B cell (primary cell): ENCODE measurements around the gene NFIC. TPM values are rescaled to one million over a fixed set of nuclear protein-coding genes. Genes with fewer than 3 reads are reported as not detected.

Source experiments
- ATAC-seq: fragments of 200-7000 bp; cut with Tn5 transposase; one replicate; pipeline ENCODE4 v1.10.0; 2021; ENCODE audit warnings: low read depth, mild to moderate bottlenecking, moderate number of reproducible peaks, moderate library complexity
- CTCF ChIA-PET: fragments of 350-600 bp; sonication (Branson Sonifier 250); formaldehyde crosslinking; loops from one replicate; lab custom pipeline; 2021; ENCODE audit warnings: antibody characterized with exemption, inconsistent platforms; lab: Charles Lee
- POLR2A ChIA-PET: fragments of 350-600 bp; sonication (Branson Sonifier 250); formaldehyde crosslinking; loops from one replicate; lab custom pipeline; 2021; ENCODE audit warnings: antibody characterized with exemption; lab: Charles Lee
- DNase-seq: peaks from one replicate; pipeline ENCODE4 v3.0.0; 2013
- H2AFZ ChIP-seq: 2 replicates; pipeline ENCODE4 v1.6.1; 2012; ENCODE audit warnings: mild to moderate bottlenecking, low read depth, low read length; ENCODE audit not compliant: insufficient read depth, poor library complexity, severe bottlenecking
- H3K27ac ChIP-seq, 2 donors: 1 replicate in 1 of 2; 2 replicates in 1 of 2; pipeline ENCODE4 v1.5.1; 2012 to 2013; ENCODE audit warnings: low read length in 2 of 2, mild to moderate bottlenecking in 2 of 2, moderate library complexity in 1 of 2
- H3K27me3 ChIP-seq, 4 experiments: fragments of 200-600 bp in 1 of 4; sonication (generic) in 1 of 4; replicated peaks in 1 of 4; 1 replicate in 2 of 4; 2 replicates in 2 of 4; pipeline versions ENCODE4 v1.6.1 to v1.7.0; 2013 to 2016; ENCODE audit warnings: low read length in 3 of 4, mild to moderate bottlenecking in 2 of 4, mixed read lengths in 1 of 4, moderate library complexity in 1 of 4; ENCODE audit not compliant: insufficient read depth in 4 of 4, control insufficient read depth in 3 of 4; ENCODE audit errors: control extremely low read depth in 1 of 4
- H3K36me3 ChIP-seq, 2 experiments: replicated peaks in 1 of 2; 1 replicate in 1 of 2; 2 replicates in 1 of 2; pipeline versions ENCODE4 v1.6.1 to v1.7.1; 2013; ENCODE audit warnings: low read length in 1 of 2; ENCODE audit not compliant: insufficient read depth in 2 of 2, control insufficient read depth in 1 of 2; ENCODE audit errors: control extremely low read depth in 1 of 2, extremely low read depth in 1 of 2
- H3K4me1 ChIP-seq, 2 donors: fragments of 200-600 bp in 1 of 2; sonication (generic) in 1 of 2; 1 replicate in 1 of 2; 2 replicates in 1 of 2; pipeline versions ENCODE4 v1.5.1 to v1.6.1; 2013 to 2017; ENCODE audit warnings: low read length in 2 of 2; ENCODE audit not compliant: control insufficient read depth in 2 of 2, insufficient read depth in 2 of 2
- H3K4me2 ChIP-seq: replicated peaks from 2 replicates; pipeline ENCODE3; 2012; ENCODE audit warnings: mild to moderate bottlenecking, low read depth, low read length; ENCODE audit not compliant: poor library complexity, severe bottlenecking
- H3K4me3 ChIP-seq, 5 experiments: fragments of 200-600 bp in 1 of 5; sonication (generic) in 1 of 5; 1 replicate in 3 of 5; 2 replicates in 2 of 5; pipeline versions ENCODE4 v1.5.1 to v1.7.0; 2011 to 2016; ENCODE audit warnings: low read length in 4 of 5, mild to moderate bottlenecking in 4 of 5, low read depth in 2 of 5, control low read depth in 1 of 5, moderate library complexity in 1 of 5; ENCODE audit not compliant: insufficient read depth in 1 of 5; ENCODE audit errors: control extremely low read depth in 1 of 5, extremely low read depth in 1 of 5
- H3K79me2 ChIP-seq: fragments of 200-600 bp; sonication (generic); one replicate; pipeline ENCODE4 v1.6.0; 2016; ENCODE audit warnings: low read length; ENCODE audit not compliant: control insufficient read depth, insufficient read depth
- H3K9ac ChIP-seq: fragments of 200-600 bp; sonication (generic); 2 replicates; pipeline ENCODE4 v1.6.1; 2017; ENCODE audit warnings: mild to moderate bottlenecking, low read length, moderate library complexity
- H3K9me3 ChIP-seq, 3 donors: one replicate each; pipeline versions ENCODE4 v1.6.1 to v1.7.1; 2013; ENCODE audit warnings: low read length in 2 of 3; ENCODE audit not compliant: control insufficient read depth in 2 of 3, insufficient read depth in 1 of 3; ENCODE audit errors: control extremely low read depth in 1 of 3
- H4K20me1 ChIP-seq: 2 replicates; pipeline ENCODE4 v1.6.0; 2012; ENCODE audit warnings: mild to moderate bottlenecking, low read length; ENCODE audit not compliant: insufficient read depth, control insufficient read depth, poor library complexity, severe bottlenecking
- H3K27ac Mint-ChIP-seq: one replicate; pipeline ENCODE4 v1.8.0; 2021; ENCODE audit warnings: mixed read lengths
- H3K27me3 Mint-ChIP-seq: one replicate; pipeline ENCODE4 v1.8.0; 2021; ENCODE audit warnings: mixed read lengths
- H3K4me1 Mint-ChIP-seq: one replicate; pipeline ENCODE4 v1.8.0; 2021; ENCODE audit warnings: mixed read lengths
- H3K4me3 Mint-ChIP-seq: one replicate; pipeline ENCODE4 v1.8.0; 2021; ENCODE audit warnings: mixed read lengths
- H3K9me3 Mint-ChIP-seq: one replicate; pipeline ENCODE4 v1.8.0; 2022; ENCODE audit warnings: mixed read lengths; ENCODE audit not compliant: insufficient read depth
- EZH2 ChIP-seq: IDR thresholded peaks from 2 replicates; pipeline ENCODE4 v1.6.1; 2012; ENCODE audit warnings: borderline replicate concordance, low read depth, mild to moderate bottlenecking, moderate library complexity, low read length; ENCODE audit not compliant: insufficient read depth, poor library complexity, severe bottlenecking
- WGBS: methylation state at CpG from one replicate; pipeline ENCODE4 v1.1.5; 2013; ENCODE audit warnings: missing lambda C conversion rate; ENCODE audit not compliant: insufficient coverage; 5-methylcytosine and 5-hydroxymethylcytosine counted together
- intact Hi-C: fragments of 100-400 bp; cut with micrococcal nuclease; formaldehyde crosslinking; loops from one replicate; pipeline ENCODE4 v1.10.0; 2022
- polyA plus RNA-seq: library from polyadenylated mRNA; depleted of rRNA; stranded (reverse); fragments of >200 nt; gene quantifications from 2 replicates; pipeline ENCODE4 v1.2.3, GENCODE V29; 2012
- total RNA-seq, 2 donors: library from RNA; stranded (reverse); fragments of 120-200 nt in 1 of 2; gene quantifications; 1 replicate in 1 of 2; 2 replicates in 1 of 2; pipeline versions ENCODE4 v1.2.3 to v1.2.4, GENCODE V29; 2013 to 2022
- TF ChIP-seq, protein P1 (sequence below): fragments of 200-600 bp; IDR thresholded peaks from one replicate; pipeline ENCODE4 v1.8.0; 2022; ENCODE audit warnings: antibody characterized with exemption, mild to moderate bottlenecking

The NFIC gene
- total and polyA plus RNA-seq, 2 donors (not counting 1 experiment from before 2014, with no cell fraction given): 3.8 to 23.6 TPM

DNA sequence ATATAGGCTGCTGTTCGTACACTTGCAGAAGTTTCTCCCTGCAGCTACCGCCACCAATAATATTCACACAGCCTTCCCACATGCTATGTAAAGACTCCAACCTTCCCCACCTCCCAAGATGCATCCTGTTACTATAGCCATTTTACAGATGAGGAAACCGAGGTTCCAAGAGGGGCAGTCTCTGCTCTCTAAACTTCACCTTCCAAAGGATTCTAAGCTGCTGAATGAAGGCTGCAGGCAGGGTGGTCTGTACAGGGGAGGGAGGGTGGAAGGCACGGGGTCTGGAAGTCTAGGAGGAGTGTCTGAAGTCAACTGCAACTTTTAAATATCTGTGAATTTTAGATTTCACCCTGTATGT is 1.9 kb upstream of the NFIC start:
- peaks cover 40% of the 10 kb centered on the region for H3K79me2 ChIP-seq
- H3K27me3 Mint-ChIP-seq: peaks cover 26% of the 10 kb centered on the region
- peaks cover 44% of the 10 kb centered on the region for H3K4me1 Mint-ChIP-seq
- intact Hi-C loops: loop anchor here (10.0 kb wide), 1 partner anchor 850 kb away; no protein-coding TSS in a partner anchor
- no peak for DNase-seq
- peaks cover 0 to 27% (median 11%) of the 10 kb centered on the region in 4 experiments for H3K27me3 ChIP-seq
- no peak overlapping the region for H3K4me2 ChIP-seq
- peaks cover 0 to 3% (median 0%) of the 10 kb centered on the region in 3 donors for H3K9me3 ChIP-seq
- CTCF ChIA-PET: interaction anchor here (0.7 to 1.7 kb wide), 4 partner anchors 10 to 65 kb away, joined by 3 to 5 read pairs (median 4); no protein-coding TSS in a partner anchor
- 100% methylated on average over 2 of the region's 4 CpGs for WGBS
- no peaks in the 10 kb centered on the region for H3K9me3 Mint-ChIP-seq
- peaks cover 77% of the 10 kb centered on the region for H4K20me1 ChIP-seq
- no peak overlapping the region for H3K4me3 Mint-ChIP-seq
- H3K36me3 ChIP-seq: no peaks in the 10 kb centered on the region
- H3K9ac ChIP-seq: no peak overlapping the region
- no peak overlapping the region for H3K27ac ChIP-seq
- H2AFZ ChIP-seq: no peak overlapping the region
- H3K4me3 ChIP-seq: no peak overlapping the region
- TF ChIP-seq EZH2: no peak
- TF ChIP-seq, protein P1, sequence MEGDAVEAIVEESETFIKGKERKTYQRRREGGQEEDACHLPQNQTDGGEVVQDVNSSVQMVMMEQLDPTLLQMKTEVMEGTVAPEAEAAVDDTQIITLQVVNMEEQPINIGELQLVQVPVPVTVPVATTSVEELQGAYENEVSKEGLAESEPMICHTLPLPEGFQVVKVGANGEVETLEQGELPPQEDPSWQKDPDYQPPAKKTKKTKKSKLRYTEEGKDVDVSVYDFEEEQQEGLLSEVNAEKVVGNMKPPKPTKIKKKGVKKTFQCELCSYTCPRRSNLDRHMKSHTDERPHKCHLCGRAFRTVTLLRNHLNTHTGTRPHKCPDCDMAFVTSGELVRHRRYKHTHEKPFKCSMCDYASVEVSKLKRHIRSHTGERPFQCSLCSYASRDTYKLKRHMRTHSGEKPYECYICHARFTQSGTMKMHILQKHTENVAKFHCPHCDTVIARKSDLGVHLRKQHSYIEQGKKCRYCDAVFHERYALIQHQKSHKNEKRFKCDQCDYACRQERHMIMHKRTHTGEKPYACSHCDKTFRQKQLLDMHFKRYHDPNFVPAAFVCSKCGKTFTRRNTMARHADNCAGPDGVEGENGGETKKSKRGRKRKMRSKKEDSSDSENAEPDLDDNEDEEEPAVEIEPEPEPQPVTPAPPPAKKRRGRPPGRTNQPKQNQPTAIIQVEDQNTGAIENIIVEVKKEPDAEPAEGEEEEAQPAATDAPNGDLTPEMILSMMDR: no peak
- ATAC-seq: no peak
- POLR2A ChIA-PET: no interaction called here
- peaks cover 37 to 52% of the 10 kb centered on the region in 2 donors for H3K4me1 ChIP-seq
- no peak overlapping the region for H3K27ac Mint-ChIP-seq

DNA sequence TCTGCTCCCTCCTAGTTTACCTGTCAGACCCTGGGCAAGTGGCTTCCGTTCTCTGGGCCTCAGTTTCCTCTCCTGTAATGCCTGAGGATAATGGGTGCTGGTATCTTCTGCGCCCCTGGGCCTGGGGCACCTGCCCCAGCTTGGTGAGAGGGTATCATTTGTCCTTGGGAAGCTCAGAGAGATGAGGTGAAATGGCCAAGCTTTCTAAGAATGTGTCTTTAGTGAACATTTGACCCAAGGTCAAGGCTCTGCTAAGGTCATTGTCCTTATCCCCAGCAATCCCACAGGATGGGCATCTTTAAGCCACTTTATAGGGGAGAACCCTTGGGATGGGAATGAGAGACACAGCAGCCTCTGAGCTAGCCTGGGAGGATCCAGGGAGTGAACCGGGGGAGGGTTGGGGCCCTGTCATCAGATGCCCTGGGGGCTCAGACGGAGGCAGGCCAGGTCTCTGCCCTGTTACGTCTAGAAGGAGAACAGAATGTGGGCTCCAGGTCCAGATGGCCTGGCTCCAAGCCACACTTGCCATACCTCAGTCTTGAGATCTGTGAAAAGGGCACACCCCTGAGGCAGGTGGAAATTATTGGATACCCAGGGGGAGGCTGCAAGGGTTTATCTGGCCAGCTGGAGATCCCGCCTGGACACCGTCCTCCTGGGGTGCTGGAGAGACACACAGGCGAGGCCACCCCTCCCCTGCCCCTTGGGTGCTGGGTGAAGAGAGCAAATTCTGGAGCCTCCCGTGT is 1.1 kb upstream of the NFIC start:
- Histone ChIP-seq H3K9me3 (peaks cover 0 to 3% (median 0%) of the 10 kb centered on the region in 3 donors), H3K36me3 (no peaks in the 10 kb centered on the region), H4K20me1 (peaks cover 85% of the 10 kb centered on the region), H3K4me1 (peaks cover 40 to 55% of the 10 kb centered on the region in 2 donors), H3K9ac (peak overlapping the region; percentile 45), H3K4me3 (peak overlapping the region in 1 of 5 experiments; percentile 56), H3K4me2 (peak overlapping the region; percentile 86), H3K79me2 (peaks cover 42% of the 10 kb centered on the region), H3K27ac (no peak overlapping the region), H2AFZ (no peak overlapping the region), H3K27me3 (peaks cover 0 to 27% (median 11%) of the 10 kb centered on the region in 4 experiments)
- POLR2A ChIA-PET: interaction anchor here (0.8 kb wide), 1 partner anchor 8 kb away, joined by 6 read pairs; no protein-coding TSS in a partner anchor
- peak overlapping the region; percentile 74 for H3K4me3 Mint-ChIP-seq
- no peaks in the 10 kb centered on the region for H3K9me3 Mint-ChIP-seq
- peaks cover 26% of the 10 kb centered on the region for H3K27me3 Mint-ChIP-seq
- CTCF ChIA-PET: interaction anchor here (0.6 to 1.7 kb wide), 5 partner anchors 9 to 104 kb away, joined by 3 to 5 read pairs (median 4); no protein-coding TSS in a partner anchor
- intact Hi-C loops: loop anchor here (10.0 kb wide), 1 partner anchor 850 kb away; no protein-coding TSS in a partner anchor
- DNase-seq (no peak), ATAC-seq (no peak)
- no peak for TF ChIP-seq EZH2
- TF ChIP-seq, protein P1: no peak
- WGBS: 70% methylated on average over 8 of the region's 9 CpGs
- peaks cover 50% of the 10 kb centered on the region for H3K4me1 Mint-ChIP-seq
- peak overlapping the region; percentile 53 for H3K27ac Mint-ChIP-seq
